Esophagus muscularis mucosa (tissue), 4 donors: ENCODE data around the gene ZNF536.

Experiments
- EP300 ChIP-seq: sonication (generic); formaldehyde crosslinking; IDR thresholded peaks from one replicate; pipeline ENCODE4 v1.6.1; 2017; ENCODE audit warnings: antibody characterized with exemption
- POLR2A ChIP-seq: fragments of 450-650 bp; IDR thresholded peaks from one replicate; pipeline ENCODE4 v1.6.1; 2017; ENCODE audit warnings: antibody characterized with exemption, moderate library complexity, mild to moderate bottlenecking, low read depth
- POLR2AphosphoS5 ChIP-seq, 2 donors: sonication (generic); formaldehyde crosslinking; IDR thresholded peaks; one replicate each; pipeline ENCODE4 v1.6.1; 2017; ENCODE audit warnings: antibody characterized with exemption in 2 of 2
- TF ChIP-seq, protein P1 (sequence below), 3 experiments: fragments of 200-600 bp in 2 of 3; fragments of 450-650 bp in 1 of 3; sonication (generic) in 2 of 3; IDR thresholded peaks; one replicate each; pipeline ENCODE4 v1.5.1; 2017 to 2019; ENCODE audit warnings: antibody characterized with exemption in 3 of 3, mild to moderate bottlenecking in 2 of 3, moderate library complexity in 1 of 3

DNA sequence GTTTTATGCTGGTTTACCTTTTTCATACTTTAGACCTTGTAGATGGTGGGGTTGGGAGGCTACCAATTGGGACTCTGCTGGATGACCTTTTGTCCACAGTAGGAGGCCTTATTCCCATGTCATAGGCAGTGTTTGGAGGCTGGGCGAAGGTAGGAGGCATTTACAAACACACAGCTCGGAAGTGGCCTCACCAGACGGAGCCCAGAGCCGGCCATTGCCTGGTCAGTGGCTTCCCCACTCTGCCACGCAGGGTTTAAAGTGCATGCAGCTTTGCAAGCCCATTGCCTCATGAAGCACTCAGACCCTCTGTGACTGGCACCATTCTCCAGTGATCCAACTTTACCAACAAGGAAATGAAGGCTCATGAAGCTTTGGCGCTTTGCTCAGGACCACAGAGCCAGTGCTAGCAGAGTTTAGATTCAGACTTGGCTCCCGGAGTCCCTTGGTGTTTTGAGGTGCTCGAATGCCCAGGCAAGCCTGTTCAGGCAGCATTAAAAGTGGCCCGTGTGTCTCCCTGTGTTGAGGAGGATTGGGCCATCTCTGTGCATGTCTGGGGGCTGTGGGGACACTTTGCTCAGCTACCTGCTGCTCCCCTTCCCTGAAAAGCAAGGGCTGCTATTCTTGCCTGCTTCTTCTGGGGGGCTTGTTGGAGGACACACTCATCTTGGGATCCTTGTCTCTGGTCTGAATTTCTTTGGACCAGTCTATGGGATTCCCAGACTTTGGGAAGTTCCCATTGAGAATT lies 148.7 kb downstream of the ZNF536 start:
- TF ChIP-seq, protein P1, sequence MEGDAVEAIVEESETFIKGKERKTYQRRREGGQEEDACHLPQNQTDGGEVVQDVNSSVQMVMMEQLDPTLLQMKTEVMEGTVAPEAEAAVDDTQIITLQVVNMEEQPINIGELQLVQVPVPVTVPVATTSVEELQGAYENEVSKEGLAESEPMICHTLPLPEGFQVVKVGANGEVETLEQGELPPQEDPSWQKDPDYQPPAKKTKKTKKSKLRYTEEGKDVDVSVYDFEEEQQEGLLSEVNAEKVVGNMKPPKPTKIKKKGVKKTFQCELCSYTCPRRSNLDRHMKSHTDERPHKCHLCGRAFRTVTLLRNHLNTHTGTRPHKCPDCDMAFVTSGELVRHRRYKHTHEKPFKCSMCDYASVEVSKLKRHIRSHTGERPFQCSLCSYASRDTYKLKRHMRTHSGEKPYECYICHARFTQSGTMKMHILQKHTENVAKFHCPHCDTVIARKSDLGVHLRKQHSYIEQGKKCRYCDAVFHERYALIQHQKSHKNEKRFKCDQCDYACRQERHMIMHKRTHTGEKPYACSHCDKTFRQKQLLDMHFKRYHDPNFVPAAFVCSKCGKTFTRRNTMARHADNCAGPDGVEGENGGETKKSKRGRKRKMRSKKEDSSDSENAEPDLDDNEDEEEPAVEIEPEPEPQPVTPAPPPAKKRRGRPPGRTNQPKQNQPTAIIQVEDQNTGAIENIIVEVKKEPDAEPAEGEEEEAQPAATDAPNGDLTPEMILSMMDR (IDR thresholded peaks at IDR 0.05): no peak
- TF ChIP-seq POLR2A: no peak
- no peak for TF ChIP-seq EP300
- no peak for TF ChIP-seq POLR2AphosphoS5 (IDR thresholded peaks at IDR 0.05)
